ENCODE results near the gene ETS1.

Gene ETS1

GRCh38 chr11:128624269-128625175, 37.2 kb upstream of the ETS1 start:
- no peaks in the 10 kb centered on the region for H3K9me3 ChIP-seq
- DNase-seq (ENCODE audit: low spot score in 2 of 2): no peak
- H3K4me1 ChIP-seq: no peaks in the 10 kb centered on the region
- no peaks in the 10 kb centered on the region for H3K27me3 ChIP-seq (ENCODE audit: low read depth)
- in situ Hi-C loops (cut with MboI; ENCODE audit: low sequenced_read_pairs): loop anchor here (5.0 kb wide), 1 partner anchor 337 kb away; no protein-coding TSS in a partner anchor
- no peaks in the 10 kb centered on the region for H3K36me3 ChIP-seq (replicated peaks)
- H3K4me3 ChIP-seq: no peak overlapping the region

- in situ Hi-C loops (cut with MboI; ENCODE audit: low sequenced_read_pairs): no loop called here
- Histone ChIP-seq H3K4me3 (no peak overlapping the region), H3K4me1 (no peaks in the 10 kb centered on the region), H3K27me3 (ENCODE audit: low read depth) (no peaks in the 10 kb centered on the region), H3K36me3 (replicated peaks) (no peaks in the 10 kb centered on the region), H3K9me3 (no peaks in the 10 kb centered on the region)
- no peak for DNase-seq (ENCODE audit: low spot score in 2 of 2)
Observed at GRCh38 chr11:128623091-128623490, 35.7 kb upstream of the ETS1 start.

- in situ Hi-C loops (cut with MboI; ENCODE audit: low sequenced_read_pairs): no loop called here
- H3K36me3 ChIP-seq (replicated peaks): no peaks in the 10 kb centered on the region
- no peaks in the 10 kb centered on the region for H3K4me1 ChIP-seq
Observed at GRCh38 chr11:128621601-128622501, 34.5 kb upstream of the ETS1 start.

GRCh38 chr11:128620309-128621100, 33.1 kb upstream of the ETS1 start:
- DNase-seq (ENCODE audit: low spot score in 2 of 2): no peak
- Histone ChIP-seq H3K36me3 (replicated peaks) (no peaks in the 10 kb centered on the region), H3K9me3 (no peaks in the 10 kb centered on the region), H3K27me3 (ENCODE audit: low read depth) (no peaks in the 10 kb centered on the region), H3K4me3 (no peak overlapping the region), H3K4me1 (no peaks in the 10 kb centered on the region)
- in situ Hi-C loops (cut with MboI; ENCODE audit: low sequenced_read_pairs): no loop called here

More at GRCh38 chr11:128621601-128622501, 34.5 kb upstream of the ETS1 start:
- no peaks in the 10 kb centered on the region for H3K9me3 ChIP-seq
- no peak overlapping the region for H3K4me3 ChIP-seq
- DNase-seq (ENCODE audit: low spot score in 2 of 2): no peak
- no peaks in the 10 kb centered on the region for H3K27me3 ChIP-seq (ENCODE audit: low read depth)

GRCh38 chr11:128619540-128620308, 32.4 kb upstream of the ETS1 start:
- DNase-seq (ENCODE audit: low spot score in 2 of 2): no peak
- no peaks in the 10 kb centered on the region for H3K27me3 ChIP-seq (ENCODE audit: low read depth)
- no peaks in the 10 kb centered on the region for H3K36me3 ChIP-seq (replicated peaks)
- no peaks in the 10 kb centered on the region for H3K9me3 ChIP-seq
- no peak overlapping the region for H3K4me3 ChIP-seq
- in situ Hi-C loops (cut with MboI; ENCODE audit: low sequenced_read_pairs): no loop called here
- H3K4me1 ChIP-seq: no peaks in the 10 kb centered on the region

GRCh38 chr11:128619007-128619406, 31.6 kb upstream of the ETS1 start:
- Histone ChIP-seq H3K9me3 (no peaks in the 10 kb centered on the region), H3K4me3 (no peak overlapping the region), H3K36me3 (replicated peaks) (no peaks in the 10 kb centered on the region), H3K27me3 (ENCODE audit: low read depth) (no peaks in the 10 kb centered on the region), H3K4me1 (no peaks in the 10 kb centered on the region)
- DNase-seq (ENCODE audit: low spot score in 2 of 2): no peak
- in situ Hi-C loops (cut with MboI; ENCODE audit: low sequenced_read_pairs): no loop called here

GRCh38 chr11:128618603-128619002, 31.2 kb upstream of the ETS1 start:
- no peak overlapping the region for H3K4me3 ChIP-seq
- no peaks in the 10 kb centered on the region for H3K27me3 ChIP-seq (ENCODE audit: low read depth)
- no peaks in the 10 kb centered on the region for H3K36me3 ChIP-seq (replicated peaks)
- no peaks in the 10 kb centered on the region for H3K9me3 ChIP-seq
- in situ Hi-C loops (cut with MboI; ENCODE audit: low sequenced_read_pairs): no loop called here
- DNase-seq (ENCODE audit: low spot score in 2 of 2): no peak
- H3K4me1 ChIP-seq: no peaks in the 10 kb centered on the region

GRCh38 chr11:128616161-128616560, 28.8 kb upstream of the ETS1 start:
- H3K4me3 ChIP-seq: no peak overlapping the region
- in situ Hi-C loops (cut with MboI; ENCODE audit: low sequenced_read_pairs): no loop called here
- no peaks in the 10 kb centered on the region for H3K27me3 ChIP-seq (ENCODE audit: low read depth)
- no peaks in the 10 kb centered on the region for H3K4me1 ChIP-seq
- no peaks in the 10 kb centered on the region for H3K9me3 ChIP-seq
- H3K36me3 ChIP-seq (replicated peaks): no peaks in the 10 kb centered on the region
- no peak for DNase-seq (ENCODE audit: low spot score in 2 of 2)

- DNase-seq (ENCODE audit: low spot score in 2 of 2): no peak
- Histone ChIP-seq H3K4me3 (no peak overlapping the region), H3K36me3 (replicated peaks) (no peaks in the 10 kb centered on the region), H3K9me3 (no peaks in the 10 kb centered on the region), H3K4me1 (no peaks in the 10 kb centered on the region), H3K27me3 (ENCODE audit: low read depth) (no peaks in the 10 kb centered on the region)
- in situ Hi-C loops (cut with MboI; ENCODE audit: low sequenced_read_pairs): no loop called here
Observed at GRCh38 chr11:128615612-128616011, 28.3 kb upstream of the ETS1 start.

GRCh38 chr11:128615076-128615475, 27.7 kb upstream of the ETS1 start:
- Histone ChIP-seq H3K36me3 (replicated peaks) (no peaks in the 10 kb centered on the region), H3K27me3 (ENCODE audit: low read depth) (no peaks in the 10 kb centered on the region), H3K4me3 (no peak overlapping the region), H3K9me3 (no peaks in the 10 kb centered on the region), H3K4me1 (no peaks in the 10 kb centered on the region)
- in situ Hi-C loops (cut with MboI; ENCODE audit: low sequenced_read_pairs): no loop called here
- DNase-seq (ENCODE audit: low spot score in 2 of 2): no peak

- no peak for DNase-seq (ENCODE audit: low spot score in 2 of 2)
- no peaks in the 10 kb centered on the region for H3K4me1 ChIP-seq
- H3K36me3 ChIP-seq (replicated peaks): no peaks in the 10 kb centered on the region
- H3K4me3 ChIP-seq: no peak overlapping the region
- no peaks in the 10 kb centered on the region for H3K27me3 ChIP-seq (ENCODE audit: low read depth)
- H3K9me3 ChIP-seq: no peaks in the 10 kb centered on the region
- in situ Hi-C loops (cut with MboI; ENCODE audit: low sequenced_read_pairs): no loop called here
Observed at GRCh38 chr11:128614026-128614425, 26.7 kb upstream of the ETS1 start.

- no peak overlapping the region for H3K4me3 ChIP-seq
- in situ Hi-C loops (cut with MboI; ENCODE audit: low sequenced_read_pairs): no loop called here
- no peaks in the 10 kb centered on the region for H3K9me3 ChIP-seq
- no peaks in the 10 kb centered on the region for H3K27me3 ChIP-seq (ENCODE audit: low read depth)
- DNase-seq (ENCODE audit: low spot score in 2 of 2): no peak
- H3K36me3 ChIP-seq (replicated peaks): no peaks in the 10 kb centered on the region
- no peaks in the 10 kb centered on the region for H3K4me1 ChIP-seq
Observed at GRCh38 chr11:128613300-128613995, 26.1 kb upstream of the ETS1 start.

Data from HAP-1 (cell line).